GM12878 (cell line): ENCODE measurements around the gene PLXND1. TPM values are rescaled to one million over a fixed set of nuclear protein-coding genes. Genes with fewer than 3 reads are reported as not detected.

Source experiments
- MEF2B ChIP-seq: fragments of 450-650 bp; IDR thresholded peaks from 2 replicates; pipeline ENCODE4 v1.6.1; 2018; ENCODE audit warnings: mild to moderate bottlenecking, moderate library complexity; ENCODE audit not compliant: partially characterized antibody, poor library complexity, severe bottlenecking
- MXI1 ChIP-seq: fragments of 150-350 bp; IDR thresholded peaks from 2 replicates; pipeline ENCODE4 v1.6.1; 2011; ENCODE audit warnings: low read depth, mild to moderate bottlenecking, inconsistent platforms, low read length, improper control_type of control experiment
- POLR2A ChIP-seq: IDR thresholded peaks from 2 replicates; pipeline ENCODE4 v1.6.1; 2011; ENCODE audit warnings: low read depth, mild to moderate bottlenecking, low read length
- SMARCA5 ChIP-seq: fragments of 450-650 bp; IDR thresholded peaks from 2 replicates; pipeline ENCODE4 v1.6.1; 2017; ENCODE audit warnings: mild to moderate bottlenecking
- USF2 ChIP-seq: IDR thresholded peaks from 2 replicates; pipeline ENCODE4 v1.6.1; 2011; ENCODE audit warnings: low read depth, low read length, improper control_type of control experiment, borderline replicate concordance
- polyA plus RNA-seq, 11 experiments: library from polyadenylated mRNA; depleted of rRNA in 4 of 11; unstranded in 6 of 11; stranded (reverse) in 5 of 11; fragments of >200 nt; fragmentation: Nextera tagmentation in 4 of 11; fragmentation: Illumina TruSeq in 1 of 11; extraction: Ambion mirVana in 4 of 11; extraction: Trizol in 1 of 11; gene quantifications; 1 replicate in 1 of 11; 2 replicates in 10 of 11; pipeline versions ENCODE4 v1.2.1 to v1.2.3, GENCODE V29; 2011 to 2016; ENCODE audit warnings: inconsistent platforms in 2 of 11, missing spikeins in 2 of 11, low read depth in 1 of 11
- total RNA-seq, 4 experiments: library from RNA; depleted of rRNA in 3 of 4; stranded (reverse); fragments of >200 nt in 3 of 4; fragmentation: Illumina TruSeq in 1 of 4; extraction: Trizol in 1 of 4; gene quantifications; 2 replicates each; pipeline versions ENCODE4 v1.2.1 to v1.2.3, GENCODE V29; 2013 to 2021
- TF ChIP-seq, protein P1 (sequence below): fragments of 450-650 bp; IDR thresholded peaks from 2 replicates; pipeline ENCODE4 v1.6.1; 2018; ENCODE audit warnings: mild to moderate bottlenecking, low read depth, moderate library complexity; ENCODE audit not compliant: partially characterized antibody
- TF ChIP-seq, protein P2 (sequence below): fragments of 450-650 bp; formaldehyde crosslinking; IDR thresholded peaks from 2 replicates; pipeline ENCODE4 v1.5.0; 2022; ENCODE audit warnings: mild to moderate bottlenecking, missing genetic modification characterization

PLXND1 gene
- total and polyA plus RNA-seq, 10 of the 15 experiments (the other 5 are each of a cell fraction or from before 2014, with no cell fraction given): 0.01 to 2.3 (median 0.72) TPM; not detected in 7

DNA sequence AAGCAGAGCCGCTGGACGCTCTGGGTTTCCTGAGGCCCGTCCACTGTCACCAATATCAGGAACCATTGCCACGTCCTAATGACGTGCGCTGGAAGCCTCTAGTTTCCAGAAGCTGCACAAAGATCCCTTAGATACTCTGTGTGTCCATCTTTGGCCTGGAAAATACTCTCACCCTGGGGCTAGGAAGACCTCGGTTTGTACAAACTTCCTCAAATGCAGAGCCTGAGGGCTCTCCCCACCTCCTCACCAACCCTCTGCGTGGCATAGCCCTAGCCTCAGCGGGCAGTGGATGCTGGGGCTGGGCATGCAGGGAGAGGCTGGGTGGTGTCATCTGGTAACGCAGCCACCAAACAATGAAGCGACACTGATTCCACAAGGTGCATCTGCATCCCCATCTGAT lies 74.8 kb downstream of the PLXND1 start (continued):
- no peak for TF ChIP-seq USF2
- TF ChIP-seq MXI1: no peak
- TF ChIP-seq MEF2B: no peak
- TF ChIP-seq POLR2A: no peak
- no peak for TF ChIP-seq SMARCA5
- TF ChIP-seq, protein P1, sequence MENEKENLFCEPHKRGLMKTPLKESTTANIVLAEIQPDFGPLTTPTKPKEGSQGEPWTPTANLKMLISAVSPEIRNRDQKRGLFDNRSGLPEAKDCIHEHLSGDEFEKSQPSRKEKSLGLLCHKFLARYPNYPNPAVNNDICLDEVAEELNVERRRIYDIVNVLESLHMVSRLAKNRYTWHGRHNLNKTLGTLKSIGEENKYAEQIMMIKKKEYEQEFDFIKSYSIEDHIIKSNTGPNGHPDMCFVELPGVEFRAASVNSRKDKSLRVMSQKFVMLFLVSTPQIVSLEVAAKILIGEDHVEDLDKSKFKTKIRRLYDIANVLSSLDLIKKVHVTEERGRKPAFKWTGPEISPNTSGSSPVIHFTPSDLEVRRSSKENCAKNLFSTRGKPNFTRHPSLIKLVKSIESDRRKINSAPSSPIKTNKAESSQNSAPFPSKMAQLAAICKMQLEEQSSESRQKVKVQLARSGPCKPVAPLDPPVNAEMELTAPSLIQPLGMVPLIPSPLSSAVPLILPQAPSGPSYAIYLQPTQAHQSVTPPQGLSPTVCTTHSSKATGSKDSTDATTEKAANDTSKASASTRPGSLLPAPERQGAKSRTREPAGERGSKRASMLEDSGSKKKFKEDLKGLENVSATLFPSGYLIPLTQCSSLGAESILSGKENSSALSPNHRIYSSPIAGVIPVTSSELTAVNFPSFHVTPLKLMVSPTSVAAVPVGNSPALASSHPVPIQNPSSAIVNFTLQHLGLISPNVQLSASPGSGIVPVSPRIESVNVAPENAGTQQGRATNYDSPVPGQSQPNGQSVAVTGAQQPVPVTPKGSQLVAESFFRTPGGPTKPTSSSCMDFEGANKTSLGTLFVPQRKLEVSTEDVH: no peak
- TF ChIP-seq, protein P2, sequence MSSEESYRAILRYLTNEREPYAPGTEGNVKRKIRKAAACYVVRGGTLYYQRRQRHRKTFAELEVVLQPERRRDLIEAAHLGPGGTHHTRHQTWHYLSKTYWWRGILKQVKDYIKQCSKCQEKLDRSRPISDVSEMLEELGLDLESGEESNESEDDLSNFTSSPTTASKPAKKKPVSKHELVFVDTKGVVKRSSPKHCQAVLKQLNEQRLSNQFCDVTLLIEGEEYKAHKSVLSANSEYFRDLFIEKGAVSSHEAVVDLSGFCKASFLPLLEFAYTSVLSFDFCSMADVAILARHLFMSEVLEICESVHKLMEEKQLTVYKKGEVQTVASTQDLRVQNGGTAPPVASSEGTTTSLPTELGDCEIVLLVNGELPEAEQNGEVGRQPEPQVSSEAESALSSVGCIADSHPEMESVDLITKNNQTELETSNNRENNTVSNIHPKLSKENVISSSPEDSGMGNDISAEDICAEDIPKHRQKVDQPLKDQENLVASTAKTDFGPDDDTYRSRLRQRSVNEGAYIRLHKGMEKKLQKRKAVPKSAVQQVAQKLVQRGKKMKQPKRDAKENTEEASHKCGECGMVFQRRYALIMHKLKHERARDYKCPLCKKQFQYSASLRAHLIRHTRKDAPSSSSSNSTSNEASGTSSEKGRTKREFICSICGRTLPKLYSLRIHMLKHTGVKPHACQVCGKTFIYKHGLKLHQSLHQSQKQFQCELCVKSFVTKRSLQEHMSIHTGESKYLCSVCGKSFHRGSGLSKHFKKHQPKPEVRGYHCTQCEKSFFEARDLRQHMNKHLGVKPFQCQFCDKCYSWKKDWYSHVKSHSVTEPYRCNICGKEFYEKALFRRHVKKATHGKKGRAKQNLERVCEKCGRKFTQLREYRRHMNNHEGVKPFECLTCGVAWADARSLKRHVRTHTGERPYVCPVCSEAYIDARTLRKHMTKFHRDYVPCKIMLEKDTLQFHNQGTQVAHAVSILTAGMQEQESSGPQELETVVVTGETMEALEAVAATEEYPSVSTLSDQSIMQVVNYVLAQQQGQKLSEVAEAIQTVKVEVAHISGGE (CRISPR knock-in tag): no peak
